Kidney epithelial cell (primary cell): Measurements from ENCODE around the gene CEMIP2. TPM values are rescaled to one million over a fixed set of nuclear protein-coding genes. Genes with fewer than 3 reads are reported as not detected.

Source experiments
- DNase-seq: peaks from one replicate; pipeline ENCODE4 v3.0.0-alpha.2; 2010; ENCODE audit warnings: low read depth
- H3K27me3 ChIP-seq: 2 replicates; pipeline ENCODE4 v1.6.0; 2011; ENCODE audit warnings: low read length; ENCODE audit not compliant: control insufficient read depth, insufficient read depth
- H3K36me3 ChIP-seq: 2 replicates; pipeline ENCODE4 v1.5.1; 2011; ENCODE audit warnings: low read length; ENCODE audit not compliant: control insufficient read depth, insufficient read depth
- H3K4me3 ChIP-seq: 2 replicates; pipeline ENCODE4 v1.5.1; 2011; ENCODE audit warnings: low read depth, mild to moderate bottlenecking, control low read depth, low read length
- CTCF ChIP-seq: IDR thresholded peaks from 2 replicates; pipeline ENCODE4 v1.5.1; 2011; ENCODE audit warnings: mild to moderate bottlenecking, moderate library complexity, low read length, control low read depth, inconsistent platforms; ENCODE audit not compliant: insufficient read depth, poor library complexity, severe bottlenecking
- total RNA-seq: library from RNA; depleted of rRNA; stranded (reverse); fragments of >200 nt; gene quantifications from 2 replicates; pipeline ENCODE4 v1.2.3, GENCODE V29; 2015

CEMIP2 gene
- 35.8 and 41.8 TPM in 2 replicates for total RNA-seq

GRCh38 chr9:71768388-71769174, at the start of gene CEMIP2:
Gene CEMIP2 (minus strand): TSS chr9:71768513. CDS start chr9:71750373, 18,140 bp downstream.
- no peak for TF ChIP-seq CTCF
- Histone ChIP-seq H3K27me3 (no peaks in the 10 kb centered on the region), H3K4me3 (peak within 1 kb of the TSS; percentile 89), H3K36me3 (no peaks in the 10 kb centered on the region)
- no peak for DNase-seq

- no peak for DNase-seq
- H3K4me3 ChIP-seq = no peak overlapping the region
Measured at GRCh38 chr9:71816916-71817451, 48.7 kb upstream of the CEMIP2 start.

GRCh38 chr9:71814815-71815214, 46.5 kb upstream of the CEMIP2 start:
- Histone ChIP-seq H3K27me3 (no peaks in the 10 kb centered on the region), H3K36me3 (no peaks in the 10 kb centered on the region), H3K4me3 (no peak overlapping the region)
- TF ChIP-seq CTCF = no peak
- no peak for DNase-seq

More at GRCh38 chr9:71816916-71817451, 48.7 kb upstream of the CEMIP2 start:
- Histone ChIP-seq H3K36me3 (no peaks in the 10 kb centered on the region), H3K27me3 (no peaks in the 10 kb centered on the region)
- TF ChIP-seq CTCF = no peak

GRCh38 chr9:71814226-71814625, 45.9 kb upstream of the CEMIP2 start:
- DNase-seq = no peak
- Histone ChIP-seq H3K4me3 (no peak overlapping the region), H3K36me3 (no peaks in the 10 kb centered on the region), H3K27me3 (no peaks in the 10 kb centered on the region)
- TF ChIP-seq CTCF = no peak

GRCh38 chr9:71812385-71812784, 44.1 kb upstream of the CEMIP2 start:
- H3K4me3 ChIP-seq = no peak overlapping the region
- H3K36me3 ChIP-seq = no peaks in the 10 kb centered on the region
- no peaks in the 10 kb centered on the region for H3K27me3 ChIP-seq
- TF ChIP-seq CTCF = no peak
- DNase-seq = no peak
